Smooth muscle cell (in vitro differentiated cells): ENCODE data around the gene DNAH17. TPM values are rescaled to one million over a fixed set of nuclear protein-coding genes. Genes with fewer than 3 reads are reported as not detected.

ENCODE experiments used
- DNase-seq: peaks from one replicate; lab custom pipeline; 2025; ENCODE audit not compliant: unreplicated experiment; lab: John Stamatoyannopoulos, UW
- H2AFZ ChIP-seq: fragments of 200-600 bp; sonication (generic); 2 replicates; pipeline ENCODE4 v1.6.0; 2016; ENCODE audit warnings: antibody characterized with exemption, low read depth, mild to moderate bottlenecking
- H3F3A ChIP-seq: fragments of 200-600 bp; sonication (generic); 2 replicates; pipeline ENCODE4 v1.6.0; 2017; ENCODE audit warnings: antibody characterized with exemption, low read depth
- H3K27ac ChIP-seq: fragments of 200-600 bp; sonication (generic); 2 replicates; pipeline ENCODE4 v1.5.1; 2016; ENCODE audit warnings: low read depth, mild to moderate bottlenecking
- H3K27me3 ChIP-seq: fragments of 200-600 bp; sonication (generic); 2 replicates; pipeline ENCODE4 v1.6.1; 2016; ENCODE audit warnings: low read depth, mild to moderate bottlenecking
- H3K36me3 ChIP-seq: fragments of 200-600 bp; sonication (generic); 2 replicates; pipeline ENCODE4 v1.5.1; 2016; ENCODE audit warnings: low read depth
- H3K4me1 ChIP-seq: fragments of 200-600 bp; sonication (generic); 2 replicates; pipeline ENCODE4 v1.5.1; 2016; ENCODE audit warnings: low read depth
- H3K4me2 ChIP-seq: fragments of 200-600 bp; sonication (generic); 2 replicates; pipeline ENCODE4 v1.6.0; 2016; ENCODE audit warnings: mild to moderate bottlenecking
- H3K4me3 ChIP-seq: fragments of 200-600 bp; sonication (generic); 2 replicates; pipeline ENCODE4 v1.5.1; 2016; ENCODE audit warnings: mild to moderate bottlenecking
- H3K79me2 ChIP-seq: fragments of 200-600 bp; sonication (generic); 2 replicates; pipeline ENCODE4 v1.6.0; 2016; ENCODE audit warnings: low read depth, mild to moderate bottlenecking
- H3K9ac ChIP-seq: fragments of 200-600 bp; sonication (generic); 2 replicates; pipeline ENCODE4 v1.6.0; 2016; ENCODE audit warnings: low read depth
- H3K9me3 ChIP-seq: fragments of 200-600 bp; sonication (generic); replicated peaks from 2 replicates; pipeline ENCODE4 v1.5.1; 2016; ENCODE audit warnings: low read depth
- H4K20me1 ChIP-seq: fragments of 200-600 bp; sonication (generic); 2 replicates; pipeline ENCODE4 v1.6.0; 2016; ENCODE audit warnings: low read depth
- CTCF ChIP-seq: fragments of 200-600 bp; sonication (generic); IDR thresholded peaks from 2 replicates; pipeline ENCODE4 v1.5.1; 2017; ENCODE audit warnings: borderline replicate concordance, mild to moderate bottlenecking, antibody characterized with exemption; ENCODE audit not compliant: insufficient read depth, poor library complexity, severe bottlenecking
- WGBS: methylation state at CpG from one replicate; pipeline ENCODE4 v1.1.7; 2016; ENCODE audit warnings: low lambda C conversion rate; 5-methylcytosine and 5-hydroxymethylcytosine counted together
- polyA plus RNA-seq: library from polyadenylated mRNA; unstranded; fragments of >200 nt; fragmentation: Nextera tagmentation; extraction: Ambion mirVana; gene quantifications from 2 replicates; pipeline ENCODE4 v1.2.1, GENCODE V29; 2016
- total RNA-seq: library from RNA; depleted of rRNA; stranded (reverse); fragments of >200 nt; gene quantifications from 2 replicates; pipeline ENCODE4 v1.2.3, GENCODE V29; 2014

The DNAH17 gene
- total and polyA plus RNA-seq, 2 experiments from 2014 or later: 0.18 to 0.98 TPM

GRCh38 chr17:78379131-78379491, 198.1 kb downstream of the DNAH17 start:
- Histone ChIP-seq H3K27ac (peak overlapping the region; percentile 100), H3K4me1 (peaks cover 46% of the 10 kb centered on the region), H4K20me1 (peaks cover 30% of the 10 kb centered on the region), H3K9me3 (no peaks in the 10 kb centered on the region), H3K36me3 (no peaks in the 10 kb centered on the region), H3K4me3 (peak overlapping the region; percentile 82), H2AFZ (no peak overlapping the region), H3K79me2 (peaks cover 47% of the 10 kb centered on the region), H3K9ac (peak overlapping the region; percentile 96), H3K27me3 (no peaks in the 10 kb centered on the region), H3K4me2 (peak overlapping the region; percentile 80), H3F3A (peaks cover 56% of the 10 kb centered on the region)
- TF ChIP-seq CTCF: no peak
- 4% methylated on average over 7 of the region's 7 CpGs for WGBS
- no peak for DNase-seq

- peaks cover 44% of the 10 kb centered on the region for H3K79me2 ChIP-seq
- 5% methylated on average over 69 of the region's 89 CpGs for WGBS
- DNase-seq: peak; percentile 43
Observed at GRCh38 chr17:78378225-78379130, 198.7 kb downstream of the DNAH17 start, which contains the start of gene PGS1. TSS of gene PGS1 (plus strand) at chr17:78378649. CDS start at chr17:78378666, 17 bp downstream.

GRCh38 chr17:78377858-78378224, 199.4 kb downstream of the DNAH17 start:
- Histone ChIP-seq H3K36me3 (no peaks in the 10 kb centered on the region), H3K4me1 (peaks cover 42% of the 10 kb centered on the region), H3K9me3 (no peaks in the 10 kb centered on the region), H3K9ac (peak overlapping the region; percentile 96), H3K27ac (peak overlapping the region; percentile 100), H3K4me2 (peak overlapping the region; percentile 80), H3K4me3 (peak overlapping the region; percentile 82), H3F3A (peaks cover 55% of the 10 kb centered on the region), H2AFZ (peak overlapping the region; percentile 59), H3K27me3 (no peaks in the 10 kb centered on the region), H3K79me2 (peaks cover 37% of the 10 kb centered on the region), H4K20me1 (peaks cover 24% of the 10 kb centered on the region)
- WGBS: 77% methylated on average over 14 of the region's 14 CpGs
- DNase-seq: no peak
- TF ChIP-seq CTCF: no peak

More at GRCh38 chr17:78378225-78379130, 198.7 kb downstream of the DNAH17 start, which contains the start of gene PGS1:
- Histone ChIP-seq H3K4me2 (peak within 1 kb of the TSS; percentile 80), H3K9ac (peak within 1 kb of the TSS; percentile 96), H3K27ac (peak within 1 kb of the TSS; percentile 100), H3K4me1 (peaks cover 43% of the 10 kb centered on the region), H4K20me1 (peaks cover 24% of the 10 kb centered on the region), H3K36me3 (no peaks in the 10 kb centered on the region), H3K4me3 (peak within 1 kb of the TSS; percentile 82), H3F3A (peaks cover 56% of the 10 kb centered on the region), H3K9me3 (no peaks in the 10 kb centered on the region), H2AFZ (peak within 1 kb of the TSS; percentile 59), H3K27me3 (no peaks in the 10 kb centered on the region)
- TF ChIP-seq CTCF: no peak
